Mesothelial cell of epicardium (in vitro differentiated cells): Measurements from ENCODE around the gene MYZAP. TPM values are rescaled to one million over a fixed set of nuclear protein-coding genes. Genes with fewer than 3 reads are reported as not detected.

Experiments
- DNase-seq, 2 experiments: peaks; one replicate each; pipeline ENCODE4 v3.0.0; 2021; ENCODE audit warnings: low spot score in 2 of 2; ENCODE audit not compliant: unreplicated experiment in 2 of 2
- H3K27ac Mint-ChIP-seq: 2 replicates; pipeline ENCODE4 v1.8.0; 2021; ENCODE audit warnings: mixed read lengths
- H3K27me3 Mint-ChIP-seq: 2 replicates; pipeline ENCODE4 v1.8.0; 2021; ENCODE audit warnings: low read depth, mixed read lengths
- H3K36me3 Mint-ChIP-seq: 2 replicates; pipeline ENCODE4 v1.8.0; 2021; ENCODE audit warnings: mixed read lengths
- H3K4me1 Mint-ChIP-seq: 2 replicates; pipeline ENCODE4 v1.8.0; 2021; ENCODE audit warnings: mixed read lengths
- H3K4me3 Mint-ChIP-seq: 2 replicates; pipeline ENCODE4 v1.8.0; 2021; ENCODE audit warnings: mild to moderate bottlenecking, moderate library complexity, mixed read lengths
- H3K9me3 Mint-ChIP-seq: 2 replicates; pipeline ENCODE4 v1.8.0; 2021; ENCODE audit warnings: mixed read lengths
- CTCF ChIP-seq: fragments of 200-600 bp; sonication (generic); IDR thresholded peaks from one replicate; pipeline ENCODE4 v1.5.0; 2021; ENCODE audit warnings: antibody characterized with exemption; ENCODE audit not compliant: unreplicated experiment
- total RNA-seq: library from RNA; stranded (reverse); gene quantifications from 3 replicates; pipeline ENCODE4 v1.2.1, GENCODE V29; 2021

Gene MYZAP
- total RNA-seq, 1 donor from 2014 or later = 3.3 TPM

GRCh38 chr15:57592836-57593420, 1.2 kb downstream of the MYZAP start:
- DNase-seq = no peak
- H3K4me3 Mint-ChIP-seq = peak overlapping the region; percentile 62
- no peaks in the 10 kb centered on the region for H3K27me3 Mint-ChIP-seq
- peaks cover 21% of the 10 kb centered on the region for H3K4me1 Mint-ChIP-seq
- no peak for TF ChIP-seq CTCF
- H3K36me3 Mint-ChIP-seq = no peaks in the 10 kb centered on the region
- no peaks in the 10 kb centered on the region for H3K9me3 Mint-ChIP-seq
- H3K27ac Mint-ChIP-seq = no peak overlapping the region

- Mint-ChIP-seq H3K27ac (no peak overlapping the region), H3K27me3 (no peaks in the 10 kb centered on the region), H3K9me3 (no peaks in the 10 kb centered on the region), H3K36me3 (no peaks in the 10 kb centered on the region), H3K4me3 (no peak overlapping the region), H3K4me1 (peaks cover 21% of the 10 kb centered on the region)
- no peak for TF ChIP-seq CTCF
- DNase-seq = no peak
Observed at GRCh38 chr15:57594479-57594878, 2.8 kb downstream of the MYZAP start.

GRCh38 chr15:57595011-57595866, 3.5 kb downstream of the MYZAP start:
- H3K36me3 Mint-ChIP-seq = no peaks in the 10 kb centered on the region
- H3K9me3 Mint-ChIP-seq = no peaks in the 10 kb centered on the region
- DNase-seq = no peak
- H3K27me3 Mint-ChIP-seq = no peaks in the 10 kb centered on the region
- H3K4me3 Mint-ChIP-seq = no peak overlapping the region
- no peak for TF ChIP-seq CTCF
- H3K27ac Mint-ChIP-seq = no peak overlapping the region
- peaks cover 15% of the 10 kb centered on the region for H3K4me1 Mint-ChIP-seq

- peaks cover 11% of the 10 kb centered on the region for H3K4me1 Mint-ChIP-seq
- H3K4me3 Mint-ChIP-seq = no peak overlapping the region
- no peak overlapping the region for H3K27ac Mint-ChIP-seq
- no peaks in the 10 kb centered on the region for H3K27me3 Mint-ChIP-seq
- no peak for TF ChIP-seq CTCF
- H3K36me3 Mint-ChIP-seq = no peaks in the 10 kb centered on the region
- no peaks in the 10 kb centered on the region for H3K9me3 Mint-ChIP-seq
- no peak for DNase-seq
Observed at GRCh38 chr15:57596301-57596855, 4.7 kb downstream of the MYZAP start.

- H3K4me1 Mint-ChIP-seq = peaks cover 10% of the 10 kb centered on the region
- H3K4me3 Mint-ChIP-seq = no peak overlapping the region
- H3K36me3 Mint-ChIP-seq = no peaks in the 10 kb centered on the region
- TF ChIP-seq CTCF = no peak
- H3K9me3 Mint-ChIP-seq = no peaks in the 10 kb centered on the region
- H3K27ac Mint-ChIP-seq = no peak overlapping the region
- no peak for DNase-seq
- no peaks in the 10 kb centered on the region for H3K27me3 Mint-ChIP-seq
Observed at GRCh38 chr15:57596978-57597377, 5.3 kb downstream of the MYZAP start.
